HL-60 (cell line): ENCODE measurements around the gene ENPP1.
"Not testable (repeated sequence)": the region's sequence is repeated elsewhere in the genome, so short reads cannot be mapped to it uniquely, and the experiment has no call there.

ENCODE experiments used
- DNase-seq, 2 experiments: peaks; one replicate each; pipeline ENCODE4 v3.0.0-alpha.2; 2010 to 2020; ENCODE audit warnings: low read depth in 1 of 2, low spot score in 1 of 2
- H3K27ac ChIP-seq: fragments of 250-450 bp; sonication (Bioruptor Pico); replicated peaks from 2 replicates; pipeline ENCODE4 v1.5.1; 2020; ENCODE audit warnings: mild to moderate bottlenecking, moderate library complexity
- H3K27me3 ChIP-seq: fragments of 250-450 bp; sonication (Bioruptor Pico); 2 replicates; pipeline ENCODE4 v1.5.1; 2021; ENCODE audit warnings: mild to moderate bottlenecking, moderate library complexity; ENCODE audit not compliant: insufficient read depth, poor library complexity, severe bottlenecking
- H3K4me3 ChIP-seq: replicated peaks from 2 replicates; pipeline ENCODE4 v1.5.1; 2011; ENCODE audit warnings: mild to moderate bottlenecking, control low read depth, low read length; ENCODE audit not compliant: insufficient read depth
- CTCF ChIP-seq: IDR thresholded peaks from one replicate; pipeline ENCODE4 v1.5.1; 2011; ENCODE audit warnings: low read length, control low read depth, inconsistent platforms; ENCODE audit not compliant: insufficient read depth
- GABPA ChIP-seq: IDR thresholded peaks from 2 replicates; pipeline ENCODE4 v1.6.1; 2012; ENCODE audit warnings: low read depth
- POLR2AphosphoS5 ChIP-seq: IDR thresholded peaks from 2 replicates; pipeline ENCODE4 v1.6.1; 2012; ENCODE audit warnings: low read depth
- REST ChIP-seq: IDR thresholded peaks from 2 replicates; pipeline ENCODE4 v1.6.1; 2012; ENCODE audit warnings: low read depth; ENCODE audit not compliant: insufficient replicate concordance
- SPI1 ChIP-seq: IDR thresholded peaks from 2 replicates; pipeline ENCODE4 v1.6.1; 2012; ENCODE audit warnings: low read depth, mild to moderate bottlenecking, borderline replicate concordance

The ENPP1 gene

GRCh38 chr6:131897050-131897435 is 89.2 kb downstream of the ENPP1 start:
- Histone ChIP-seq H3K27ac (no peak overlapping the region), H3K27me3 (no peaks in the 10 kb centered on the region), H3K4me3 (no peak overlapping the region)
- DNase-seq = no peak
- TF ChIP-seq CTCF = no peak
- no peak for TF ChIP-seq SPI1
- no peak for TF ChIP-seq GABPA
- no peak for TF ChIP-seq REST
- TF ChIP-seq POLR2AphosphoS5 = no peak

- TF ChIP-seq GABPA = no peak
- TF ChIP-seq SPI1 = no peak
- no peak for TF ChIP-seq REST
- Histone ChIP-seq H3K4me3 (no peak overlapping the region), H3K27ac (no peak overlapping the region), H3K27me3 (no peaks in the 10 kb centered on the region)
- no peak for DNase-seq
These were observed 89.8 kb downstream of the ENPP1 start for GRCh38 chr6:131897621-131898020.

- Histone ChIP-seq H3K4me3 (no peak overlapping the region), H3K27me3 (no peaks in the 10 kb centered on the region), H3K27ac (no peak overlapping the region)
- DNase-seq = no peak
- TF ChIP-seq GABPA (no peak), REST (no peak), CTCF (no peak), POLR2AphosphoS5 (no peak), SPI1 (no peak)
These were observed 90.9 kb downstream of the ENPP1 start for GRCh38 chr6:131898718-131899117.

GRCh38 chr6:131900231-131900630 is 92.4 kb downstream of the ENPP1 start:
- TF ChIP-seq CTCF = no peak
- DNase-seq = no peak
- Histone ChIP-seq H3K27ac (no peak overlapping the region), H3K27me3 (no peaks in the 10 kb centered on the region), H3K4me3 (no peak overlapping the region)

GRCh38 chr6:131901326-131901873 is 93.6 kb downstream of the ENPP1 start:
- not testable (repeated sequence) for H3K4me3 ChIP-seq, DNase-seq, H3K27ac ChIP-seq, H3K27me3 ChIP-seq

GRCh38 chr6:131903734-131904133 is 95.9 kb downstream of the ENPP1 start:
- not testable (repeated sequence) for H3K4me3 ChIP-seq, H3K27ac ChIP-seq, H3K27me3 ChIP-seq, DNase-seq
